ENCODE measurements around the gene PSMB3.

The PSMB3 gene

GRCh38 chr17:38752308-38753070 lies at the start of gene PSMB3:
Gene PSMB3 (plus strand): TSS chr17:38752741. CDS start chr17:38752827, 86 bp downstream.
- peak; percentile 100 for DNase-seq

- DNase-seq: no peak
Observed at GRCh38 chr17:38702916-38703741, 49.4 kb upstream of the PSMB3 start.

GRCh38 chr17:38703742-38704605 lies 48.6 kb upstream of the PSMB3 start:
- DNase-seq: peak; percentile 99

GRCh38 chr17:38704606-38705522 lies 47.7 kb upstream of the PSMB3 start, which contains the start of gene MLLT6:
Gene MLLT6 (plus strand): TSS chr17:38705273. CDS start chr17:38705633, 360 bp downstream.
- peak; percentile 90 for DNase-seq

- no peak for DNase-seq
Observed at GRCh38 chr17:38705523-38705802, 47.1 kb upstream of the PSMB3 start.

- DNase-seq: peak; percentile 43
Observed at GRCh38 chr17:38705803-38706504, 46.6 kb upstream of the PSMB3 start.

GRCh38 chr17:38706505-38707216 lies 45.9 kb upstream of the PSMB3 start:
- no peak for DNase-seq

- DNase-seq: no peak
Observed at GRCh38 chr17:38707678-38708351, 44.7 kb upstream of the PSMB3 start.

GRCh38 chr17:38709104-38709820 lies 43.3 kb upstream of the PSMB3 start:
- no peak for DNase-seq

GRCh38 chr17:38709864-38710603 lies 42.5 kb upstream of the PSMB3 start:
- no peak for DNase-seq

- DNase-seq: no peak
Observed at GRCh38 chr17:38710604-38710962, 42.0 kb upstream of the PSMB3 start.

GRCh38 chr17:38710985-38711384 lies 41.6 kb upstream of the PSMB3 start:
- DNase-seq: no peak

GRCh38 chr17:38711792-38712571 lies 40.6 kb upstream of the PSMB3 start:
- DNase-seq: no peak

- DNase-seq: no peak
Observed at GRCh38 chr17:38712593-38712992, 39.9 kb upstream of the PSMB3 start.

- no peak for DNase-seq
Observed at GRCh38 chr17:38713456-38714075, 39.0 kb upstream of the PSMB3 start.

GRCh38 chr17:38715216-38715943 lies 37.2 kb upstream of the PSMB3 start:
- DNase-seq: no peak

Data from NCI-H774 (cell line).